CD4-positive, alpha-beta T cell (primary cell): ENCODE results near the gene FYB1. TPM values are rescaled to one million over a fixed set of nuclear protein-coding genes. Genes with fewer than 3 reads are reported as not detected.
A peak's percentile ranks its signal among the peaks of the same experiment; 100 is the strongest.

ENCODE experiments used
- ATAC-seq: fragments of 200-7000 bp; cut with Tn5 transposase; one replicate; pipeline ENCODE4 v1.10.0; 2022; ENCODE audit warnings: mild to moderate bottlenecking; ENCODE audit not compliant: poor library complexity
- CTCF ChIA-PET: fragments of 350-600 bp; sonication (Branson Sonifier 250); formaldehyde crosslinking; loops from one replicate; lab custom pipeline; 2021; ENCODE audit warnings: antibody characterized with exemption, inconsistent platforms; lab: Charles Lee
- POLR2A ChIA-PET: fragments of 350-600 bp; sonication (Branson Sonifier 250); formaldehyde crosslinking; loops from one replicate; lab custom pipeline; 2021; ENCODE audit warnings: antibody characterized with exemption, inconsistent platforms; lab: Charles Lee
- DNase-seq, 14 experiments: peaks; one replicate each; pipeline ENCODE4 v3.0.0-alpha.2; 2013 to 2020; ENCODE audit warnings: mixed read lengths in 2 of 14
- H3K27ac ChIP-seq, 2 donors: one replicate each; pipeline versions ENCODE4 v1.5.1 to v1.7.0; 2013; ENCODE audit warnings: low read length in 2 of 2, low read depth in 1 of 2, mild to moderate bottlenecking in 1 of 2
- H3K27me3 ChIP-seq, 2 experiments: 1 replicate in 1 of 2; 2 replicates in 1 of 2; pipeline versions ENCODE4 v1.6.1 to v1.7.0; 2013; ENCODE audit warnings: low read length in 2 of 2, control low read depth in 1 of 2, mild to moderate bottlenecking in 1 of 2, moderate library complexity in 1 of 2; ENCODE audit not compliant: insufficient read depth in 2 of 2, control insufficient read depth in 1 of 2
- H3K36me3 ChIP-seq: one replicate; pipeline ENCODE4 v1.6.1; 2013; ENCODE audit warnings: low read length, control low read depth; ENCODE audit not compliant: insufficient read depth
- H3K4me1 ChIP-seq: one replicate; pipeline ENCODE4 v1.6.1; 2013; ENCODE audit warnings: low read length, control low read depth; ENCODE audit not compliant: insufficient read depth
- H3K4me3 ChIP-seq: one replicate; pipeline ENCODE4 v1.5.1; 2013; ENCODE audit warnings: mild to moderate bottlenecking, low read length, moderate library complexity
- H3K9me3 ChIP-seq, 2 experiments: 1 replicate in 1 of 2; 2 replicates in 1 of 2; pipeline versions ENCODE4 v1.6.1 to v1.7.0; 2013; ENCODE audit warnings: low read length in 2 of 2, mild to moderate bottlenecking in 2 of 2, control low read depth in 1 of 2, moderate library complexity in 1 of 2; ENCODE audit not compliant: control insufficient read depth in 1 of 2, insufficient read depth in 1 of 2
- H3K27ac Mint-ChIP-seq: one replicate; pipeline ENCODE4 v1.8.0; 2020; ENCODE audit warnings: mixed read lengths
- H3K27me3 Mint-ChIP-seq: one replicate; pipeline ENCODE4 v1.8.0; 2021; ENCODE audit warnings: mixed read lengths
- H3K36me3 Mint-ChIP-seq: one replicate; pipeline ENCODE4 v1.8.0; 2021; ENCODE audit warnings: low read depth, mixed read lengths
- H3K4me1 Mint-ChIP-seq: one replicate; pipeline ENCODE4 v1.8.0; 2021; ENCODE audit warnings: low read depth, mixed read lengths
- H3K4me3 Mint-ChIP-seq: one replicate; pipeline ENCODE4 v1.8.0; 2020; ENCODE audit warnings: mild to moderate bottlenecking, mixed read lengths
- H3K9me3 Mint-ChIP-seq: one replicate; pipeline ENCODE4 v1.8.0; 2020; ENCODE audit warnings: mixed read lengths
- CTCF ChIP-seq: fragments of 200-600 bp; IDR thresholded peaks from one replicate; pipeline ENCODE4 v1.8.0; 2022; ENCODE audit warnings: antibody characterized with exemption, mild to moderate bottlenecking
- intact Hi-C, 2 experiments: fragments of 100-400 bp; cut with DNase I in 1 of 2; cut with micrococcal nuclease in 1 of 2; formaldehyde crosslinking; loops; one replicate each; pipeline versions ENCODE4 v1.15.1 to v1.9.0; 2023 to 2025; cut with DNase I, micrococcal nuclease
- total RNA-seq, 174 experiments: library from RNA in 2 of 174; stranded (reverse) in 2 of 174; gene quantifications; one replicate each; pipeline ENCODE4 v1.2.3 and lab custom pipeline; 2021 to 2026

The FYB1 gene
- total RNA-seq, 2 experiments from 2014 or later, result 478 to 497 TPM

GRCh38 chr5:39190311-39191102, 28.9 kb downstream of the FYB1 start:
- peaks cover 100% of the 10 kb centered on the region for H3K4me1 Mint-ChIP-seq
- peaks cover 32% of the 10 kb centered on the region for H3K36me3 ChIP-seq
- H3K4me1 ChIP-seq, result peaks cover 66% of the 10 kb centered on the region
- DNase-seq (no peak), ATAC-seq (no peak)
- peak overlapping the region; percentile 91 for H3K4me3 Mint-ChIP-seq
- no peaks in the 10 kb centered on the region for H3K27me3 Mint-ChIP-seq
- intact Hi-C loops, result no loop called here
- H3K9me3 Mint-ChIP-seq, result no peaks in the 10 kb centered on the region
- CTCF ChIA-PET, result interaction anchor here (0.8 to 15.2 kb wide), 8 partner anchors 10 to 93 kb away, joined by 3 to 140 read pairs (median 7); no protein-coding TSS in a partner anchor
- H3K36me3 Mint-ChIP-seq, result peaks cover 76% of the 10 kb centered on the region
- no peaks in the 10 kb centered on the region for H3K27me3 ChIP-seq
- peak overlapping the region; percentile 96 for H3K27ac Mint-ChIP-seq
- peak overlapping the region; percentile 46 for H3K4me3 ChIP-seq
- no peaks in the 10 kb centered on the region for H3K9me3 ChIP-seq
- POLR2A ChIA-PET, result interaction anchor here (0.8 to 13.9 kb wide), 11 partner anchors 10 to 93 kb away, joined by 3 to 408 read pairs (median 6); partner anchors contain the start of gene FYB1
- TF ChIP-seq CTCF, result no peak
- H3K27ac ChIP-seq, result peak overlapping the region; percentile 60 to 79

- H3K27ac ChIP-seq, result peak overlapping the region; percentile 60 to 79
- peak in 1 of 14 experiments; percentile 62 for DNase-seq
- ChIA-PET CTCF (interaction anchor here (1.4 to 15.2 kb wide), 5 partner anchors 9 to 94 kb away, joined by 6 to 140 read pairs (median 9); no protein-coding TSS in a partner anchor), POLR2A (interaction anchor here (0.9 to 13.9 kb wide), 11 partner anchors 11 to 94 kb away, joined by 3 to 408 read pairs (median 6); partner anchors contain the start of gene FYB1)
- H3K4me3 ChIP-seq, result peak overlapping the region; percentile 46
- intact Hi-C loops, result no loop called here
- Mint-ChIP-seq H3K36me3 (peaks cover 73% of the 10 kb centered on the region), H3K4me1 (peaks cover 100% of the 10 kb centered on the region), H3K27me3 (no peaks in the 10 kb centered on the region), H3K9me3 (no peaks in the 10 kb centered on the region), H3K27ac (peak overlapping the region; percentile 96), H3K4me3 (peak overlapping the region; percentile 91)
- no peaks in the 10 kb centered on the region for H3K9me3 ChIP-seq
- no peak for ATAC-seq
- H3K4me1 ChIP-seq, result peaks cover 60% of the 10 kb centered on the region
- H3K27me3 ChIP-seq, result no peaks in the 10 kb centered on the region
- no peak for TF ChIP-seq CTCF
- peaks cover 25% of the 10 kb centered on the region for H3K36me3 ChIP-seq
These were observed 29.9 kb downstream of the FYB1 start for GRCh38 chr5:39189292-39189955.
